ENCODE data around the gene HSPA5.
"Not testable (repeated sequence)": the region's sequence is repeated elsewhere in the genome, so short reads cannot be mapped to it uniquely, and the experiment has no call there.

HSPA5 gene

DNA sequence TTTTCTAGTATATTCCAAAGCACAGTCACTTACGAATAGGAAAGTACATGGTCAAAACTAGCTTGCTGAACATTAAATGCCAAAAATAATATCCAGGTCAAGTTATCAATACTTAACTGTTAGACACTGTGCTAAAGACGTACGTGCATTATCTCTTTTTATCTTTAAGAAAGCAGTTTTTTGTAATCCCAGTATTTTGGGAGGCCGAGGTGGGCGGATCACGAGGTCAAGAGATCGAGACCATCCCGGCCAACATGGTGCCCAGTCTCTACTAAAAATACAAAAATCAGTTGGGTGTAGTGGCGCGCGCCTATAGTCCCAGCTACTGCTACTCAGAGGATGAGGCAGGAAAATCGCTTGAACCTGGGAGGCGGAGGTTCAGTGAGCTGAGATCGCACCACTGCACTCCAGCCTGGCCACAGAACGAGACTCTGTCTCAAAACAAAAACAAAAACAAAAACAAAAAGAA lies 2.7 kb upstream of the HSPA5 start:
- Histone ChIP-seq H3K27me3 (ENCODE audit: control insufficient read depth in 5 of 5, insufficient read depth in 4 of 5, low read length in 5 of 5) (no peaks in the 10 kb centered on the region), H3K36me3 (ENCODE audit: control insufficient read depth in 5 of 5, insufficient read depth in 5 of 5, low read length in 5 of 5) (peaks cover 0 to 7% (median 6%) of the 10 kb centered on the region in 5 donors), H3K27ac (ENCODE audit: low read depth, low read length) (no peak overlapping the region), H3K4me3 (ENCODE audit: low read depth in 1 of 5, low read length in 5 of 5) (no peak overlapping the region), H3K9ac (ENCODE audit: low read length in 5 of 5) (no peak overlapping the region), H3K9me3 (ENCODE audit: control insufficient read depth in 5 of 5, low read length in 5 of 5) (no peaks in the 10 kb centered on the region), H3K4me1 (ENCODE audit: control insufficient read depth in 5 of 5, insufficient read depth in 5 of 5, low read length in 5 of 5) (peaks cover 0 to 30% (median 24%) of the 10 kb centered on the region in 5 donors)

DNA sequence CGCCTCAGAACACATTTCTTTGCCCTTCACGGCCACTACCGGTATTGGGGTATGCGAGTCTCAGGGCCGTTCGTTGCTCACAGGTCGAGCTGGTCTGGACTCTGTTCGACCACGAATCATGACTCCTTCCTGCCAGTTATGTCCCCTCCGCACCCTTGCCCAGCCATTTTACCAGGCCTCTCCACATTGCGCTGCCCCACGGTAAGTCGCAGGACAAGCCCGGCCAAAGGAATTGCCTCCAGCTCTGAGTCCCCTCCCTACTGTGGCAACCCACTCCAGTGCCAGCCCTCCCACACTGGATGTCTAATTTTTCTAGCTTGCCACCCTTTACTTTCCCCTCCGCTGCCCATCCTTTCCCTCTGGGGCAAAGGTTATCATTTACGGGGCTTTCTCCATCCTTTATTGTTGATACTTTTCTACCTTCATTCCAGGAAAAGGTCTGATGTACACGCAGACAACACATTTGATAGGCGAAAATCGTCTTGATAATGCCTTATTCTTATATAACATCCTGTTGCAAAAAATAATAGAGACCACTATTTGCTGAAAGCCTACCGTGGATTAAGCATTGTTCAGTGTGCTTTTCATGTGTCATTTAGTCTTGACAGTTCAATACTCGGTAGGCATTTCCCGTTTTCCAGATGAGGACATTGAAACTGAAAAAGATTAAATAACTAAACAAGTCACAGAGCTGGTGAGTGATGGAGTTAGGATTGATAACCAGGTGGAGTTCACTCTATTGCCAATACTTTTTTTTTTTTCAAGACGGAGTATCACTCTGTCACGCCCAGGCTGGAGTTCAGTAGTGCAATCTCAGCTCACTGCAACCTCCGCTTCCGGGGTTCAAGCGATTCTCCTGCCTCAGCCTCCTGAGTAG lies 958 bp upstream of the HSPA5 start:
- Histone ChIP-seq H3K4me1 (ENCODE audit: control insufficient read depth in 5 of 5, insufficient read depth in 5 of 5, low read length in 5 of 5) (peaks cover 0 to 47% (median 41%) of the 10 kb centered on the region in 5 donors), H3K27me3 (ENCODE audit: control insufficient read depth in 5 of 5, insufficient read depth in 4 of 5, low read length in 5 of 5) (no peaks in the 10 kb centered on the region), H3K9ac (ENCODE audit: low read length in 5 of 5) (peak overlapping the region; percentile 92 to 99 (median 97)), H3K9me3 (ENCODE audit: control insufficient read depth in 5 of 5, low read length in 5 of 5) (no peaks in the 10 kb centered on the region), H3K4me3 (ENCODE audit: low read depth in 1 of 5, low read length in 5 of 5) (peak overlapping the region; percentile 86 to 99 (median 99)), H3K36me3 (ENCODE audit: control insufficient read depth in 5 of 5, insufficient read depth in 5 of 5, low read length in 5 of 5) (peaks cover 9 to 24% (median 23%) of the 10 kb centered on the region in 5 donors), H3K27ac (ENCODE audit: low read depth, low read length) (peak overlapping the region; percentile 98)

DNA sequence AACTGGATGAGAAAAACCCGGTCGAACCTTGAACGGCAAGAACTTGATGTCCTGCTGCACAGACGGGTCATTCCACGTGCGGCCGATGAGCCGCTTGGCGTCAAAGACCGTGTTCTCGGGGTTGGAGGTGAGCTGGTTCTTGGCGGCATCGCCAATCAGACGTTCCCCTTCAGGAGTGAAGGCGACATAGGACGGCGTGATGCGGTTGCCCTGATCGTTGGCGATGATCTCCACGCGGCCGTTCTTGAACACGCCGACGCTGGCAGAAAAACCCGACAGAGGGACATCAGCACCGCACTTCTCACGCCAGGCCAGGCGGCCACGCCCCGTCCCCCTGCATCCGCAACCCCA lies 519 bp downstream of the HSPA5 start:
- no peaks in the 10 kb centered on the region for H3K9me3 ChIP-seq (ENCODE audit: control insufficient read depth in 5 of 5, low read length in 5 of 5)
- no peaks in the 10 kb centered on the region for H3K27me3 ChIP-seq (ENCODE audit: control insufficient read depth in 5 of 5, insufficient read depth in 4 of 5, low read length in 5 of 5)
- H3K9ac ChIP-seq (ENCODE audit: low read length in 5 of 5), result peak overlapping the region; percentile 73 to 99 (median 89)
- H3K4me3 ChIP-seq (ENCODE audit: low read depth in 1 of 5, low read length in 5 of 5), result peak overlapping the region; percentile 86 to 99 (median 96)
- H3K4me1 ChIP-seq (ENCODE audit: control insufficient read depth in 5 of 5, insufficient read depth in 5 of 5, low read length in 5 of 5), result peaks cover 0 to 59% (median 52%) of the 10 kb centered on the region in 5 donors
- H3K36me3 ChIP-seq (ENCODE audit: control insufficient read depth in 5 of 5, insufficient read depth in 5 of 5, low read length in 5 of 5), result peaks cover 24 to 39% (median 31%) of the 10 kb centered on the region in 5 donors
- peak overlapping the region; percentile 98 for H3K27ac ChIP-seq (ENCODE audit: low read depth, low read length)

DNA sequence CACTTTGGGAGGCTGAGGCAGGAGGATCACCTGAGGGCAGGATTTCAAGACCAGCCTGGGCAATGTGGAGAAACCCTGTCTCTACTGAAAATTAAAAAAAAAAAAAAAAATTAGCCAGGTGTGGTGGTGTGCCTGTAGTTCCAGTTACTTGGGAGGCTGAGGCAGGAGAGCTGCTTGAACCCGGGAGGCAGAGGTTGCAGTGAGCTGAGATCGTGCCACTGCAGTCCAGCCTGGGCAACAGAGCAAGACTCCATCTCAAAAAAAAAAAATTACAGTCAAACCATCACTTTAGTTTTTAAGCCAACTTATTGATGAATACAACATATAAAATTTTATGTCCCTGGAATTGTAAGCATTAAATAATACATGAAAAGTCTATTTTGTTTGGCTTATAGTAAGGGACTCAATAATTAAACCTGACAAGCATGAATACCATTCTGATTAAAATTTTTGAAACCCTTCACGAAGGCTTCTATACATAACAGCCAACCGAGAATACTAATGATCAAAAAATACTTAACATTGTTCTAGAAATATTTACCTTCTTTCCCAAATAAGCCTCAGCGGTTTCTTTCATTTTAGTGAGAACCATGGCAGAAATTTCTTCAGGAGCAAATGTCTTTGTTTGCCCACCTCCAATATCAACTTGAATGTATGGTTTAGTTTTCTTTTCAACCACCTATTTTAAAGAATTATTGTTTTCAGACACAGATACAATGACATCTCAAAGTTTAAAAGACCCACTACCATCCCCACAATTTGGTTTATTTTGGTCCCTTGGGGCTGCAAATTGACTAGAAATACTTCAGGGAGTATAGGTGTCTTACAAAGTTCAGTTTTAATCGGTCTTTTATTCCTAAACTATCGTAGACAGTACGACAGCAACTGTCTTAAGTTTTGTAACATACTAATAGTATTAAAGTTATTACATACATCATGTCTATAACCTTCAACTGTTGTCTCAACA lies 1.2 kb downstream of the HSPA5 start:
- peaks cover 0 to 64% (median 59%) of the 10 kb centered on the region in 5 donors for H3K4me1 ChIP-seq (ENCODE audit: control insufficient read depth in 5 of 5, insufficient read depth in 5 of 5, low read length in 5 of 5)
- H3K27me3 ChIP-seq (ENCODE audit: control insufficient read depth in 5 of 5, insufficient read depth in 4 of 5, low read length in 5 of 5), result no peaks in the 10 kb centered on the region
- H3K36me3 ChIP-seq (ENCODE audit: control insufficient read depth in 5 of 5, insufficient read depth in 5 of 5, low read length in 5 of 5), result peaks cover 28 to 46% (median 38%) of the 10 kb centered on the region in 5 donors
- H3K4me3 ChIP-seq (ENCODE audit: low read depth in 1 of 5, low read length in 5 of 5), result peak overlapping the region; percentile 86 to 99 (median 96)
- peak overlapping the region; percentile 73 to 99 (median 89) for H3K9ac ChIP-seq (ENCODE audit: low read length in 5 of 5)
- peak overlapping the region; percentile 98 for H3K27ac ChIP-seq (ENCODE audit: low read depth, low read length)
- H3K9me3 ChIP-seq (ENCODE audit: control insufficient read depth in 5 of 5, low read length in 5 of 5), result no peaks in the 10 kb centered on the region

DNA sequence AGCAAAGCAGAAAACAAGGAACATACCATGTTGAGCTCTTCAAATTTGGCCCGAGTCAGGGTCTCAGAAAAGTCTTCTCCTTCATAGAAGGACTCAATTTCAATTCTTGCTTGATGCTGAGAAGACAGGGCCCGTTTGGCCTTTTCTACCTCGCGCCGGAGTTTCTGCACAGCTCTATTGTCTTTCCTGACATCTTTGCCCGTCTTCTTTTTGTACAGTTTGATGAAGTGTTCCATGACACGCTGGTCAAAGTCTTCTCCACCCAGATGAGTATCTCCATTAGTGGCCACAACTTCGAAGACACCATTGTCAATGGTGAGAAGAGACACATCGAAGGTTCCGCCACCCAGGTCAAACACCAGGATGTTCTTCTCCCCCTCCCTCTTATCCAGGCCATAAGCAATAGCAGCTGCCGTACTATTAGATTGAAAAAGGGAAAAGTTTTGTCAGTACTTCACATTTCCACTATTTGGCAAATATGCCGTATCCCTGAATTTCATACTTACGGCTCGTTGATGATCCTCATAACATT lies 2.2 kb downstream of the HSPA5 start:
- peak overlapping the region in 4 of 5 donors; percentile 44 to 99 (median 90) for H3K4me3 ChIP-seq (ENCODE audit: low read depth in 1 of 5, low read length in 5 of 5)
- peaks cover 28 to 50% (median 42%) of the 10 kb centered on the region in 5 donors for H3K36me3 ChIP-seq (ENCODE audit: control insufficient read depth in 5 of 5, insufficient read depth in 5 of 5, low read length in 5 of 5)
- no peaks in the 10 kb centered on the region for H3K27me3 ChIP-seq (ENCODE audit: control insufficient read depth in 5 of 5, insufficient read depth in 4 of 5, low read length in 5 of 5)
- peak overlapping the region in 3 of 5 donors; percentile 8 to 20 (median 11) for H3K9ac ChIP-seq (ENCODE audit: low read length in 5 of 5)
- peak overlapping the region; percentile 23 for H3K27ac ChIP-seq (ENCODE audit: low read depth, low read length)
- H3K9me3 ChIP-seq (ENCODE audit: control insufficient read depth in 5 of 5, low read length in 5 of 5), result no peaks in the 10 kb centered on the region
- H3K4me1 ChIP-seq (ENCODE audit: control insufficient read depth in 5 of 5, insufficient read depth in 5 of 5, low read length in 5 of 5), result peaks cover 0 to 64% (median 61%) of the 10 kb centered on the region in 5 donors

DNA sequence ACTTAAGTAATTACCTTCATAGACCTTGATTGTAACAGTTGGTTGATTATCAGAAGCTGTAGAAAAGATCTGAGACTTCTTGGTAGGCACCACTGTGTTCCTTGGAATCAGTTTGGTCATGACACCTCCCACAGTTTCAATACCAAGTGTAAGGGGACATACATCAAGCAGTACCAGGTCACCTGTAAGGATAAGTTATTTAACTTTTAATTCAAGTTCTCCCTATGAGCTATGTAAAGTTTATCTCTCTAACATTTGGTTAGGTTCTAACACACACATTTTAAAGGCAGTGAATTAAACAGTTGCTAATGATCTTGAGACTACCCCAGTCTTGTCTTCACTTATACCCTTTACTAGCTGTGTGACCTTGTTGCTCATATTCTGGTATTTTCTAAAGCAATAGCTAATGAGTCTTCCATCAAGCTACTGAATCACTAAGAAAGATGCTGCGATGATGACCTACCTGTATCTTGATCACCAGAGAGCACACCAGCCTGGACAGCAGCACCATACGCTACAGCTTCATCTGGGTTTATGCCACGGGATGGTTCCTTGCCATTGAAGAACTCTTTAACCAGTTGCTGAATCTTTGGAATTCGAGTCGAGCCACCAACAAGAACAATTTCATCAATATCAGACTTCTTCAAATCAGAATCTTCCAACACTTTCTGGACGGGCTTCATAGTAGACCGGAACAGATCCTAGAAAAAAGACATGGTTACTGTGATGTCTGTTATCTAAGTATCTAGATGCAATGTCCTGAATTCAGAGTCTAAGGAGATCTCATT lies 2.8 kb downstream of the HSPA5 start:
- Histone ChIP-seq H3K4me1 (ENCODE audit: control insufficient read depth in 5 of 5, insufficient read depth in 5 of 5, low read length in 5 of 5) (peaks cover 0 to 64% (median 61%) of the 10 kb centered on the region in 5 donors), H3K27me3 (ENCODE audit: control insufficient read depth in 5 of 5, insufficient read depth in 4 of 5, low read length in 5 of 5) (no peaks in the 10 kb centered on the region), H3K9me3 (ENCODE audit: control insufficient read depth in 5 of 5, low read length in 5 of 5) (no peaks in the 10 kb centered on the region), H3K27ac (ENCODE audit: low read depth, low read length) (no peak overlapping the region), H3K9ac (ENCODE audit: low read length in 5 of 5) (peak overlapping the region in 4 of 5 donors; percentile 8 to 39 (median 18)), H3K4me3 (ENCODE audit: low read depth in 1 of 5, low read length in 5 of 5) (peak overlapping the region in 3 of 5 donors; percentile 22 to 86 (median 44)), H3K36me3 (ENCODE audit: control insufficient read depth in 5 of 5, insufficient read depth in 5 of 5, low read length in 5 of 5) (peaks cover 28 to 56% (median 48%) of the 10 kb centered on the region in 5 donors)

DNA sequence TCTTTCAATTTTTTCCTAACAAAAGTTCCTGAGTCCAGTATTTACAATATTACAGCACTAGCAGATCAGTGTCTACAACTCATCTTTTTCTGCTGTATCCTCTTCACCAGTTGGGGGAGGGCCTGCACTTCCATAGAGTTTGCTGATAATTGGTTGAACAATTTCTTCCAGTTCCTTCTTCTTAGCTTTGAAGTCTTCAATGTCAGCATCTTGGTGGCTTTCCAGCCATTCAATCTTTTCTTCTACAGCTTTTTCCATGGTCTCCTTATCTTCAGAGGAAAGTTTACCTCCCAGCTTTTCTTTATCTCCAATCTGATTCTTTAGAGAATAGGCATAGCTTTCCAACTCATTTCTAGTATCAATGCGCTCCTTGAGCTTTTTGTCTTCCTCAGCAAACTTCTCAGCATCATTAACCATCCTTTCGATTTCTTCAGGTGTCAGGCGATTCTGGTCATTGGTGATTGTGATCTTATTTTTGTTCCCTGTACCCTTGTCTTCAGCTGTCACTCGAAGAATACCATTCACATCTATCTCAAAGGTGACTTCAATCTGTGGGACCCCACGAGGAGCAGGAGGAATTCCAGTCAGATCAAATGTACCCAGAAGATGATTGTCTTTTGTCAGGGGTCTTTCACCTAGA lies 4.5 kb downstream of the HSPA5 start:
- H3K27me3 ChIP-seq (ENCODE audit: control insufficient read depth in 5 of 5, insufficient read depth in 4 of 5, low read length in 5 of 5); H3K27ac ChIP-seq (ENCODE audit: low read depth, low read length); H3K4me3 ChIP-seq (ENCODE audit: low read depth in 1 of 5, low read length in 5 of 5); H3K9me3 ChIP-seq (ENCODE audit: control insufficient read depth in 5 of 5, low read length in 5 of 5): not testable (repeated sequence)
- Histone ChIP-seq H3K4me1 (ENCODE audit: control insufficient read depth in 5 of 5, insufficient read depth in 5 of 5, low read length in 5 of 5) (peaks cover 0 to 56% (median 52%) of the 10 kb centered on the region in 5 donors), H3K36me3 (ENCODE audit: control insufficient read depth in 5 of 5, insufficient read depth in 5 of 5, low read length in 5 of 5) (peaks cover 28 to 62% (median 54%) of the 10 kb centered on the region in 5 donors), H3K9ac (ENCODE audit: low read length in 5 of 5) (peak overlapping the region in 2 of 5 donors; percentile 3 to 26)

DNA sequence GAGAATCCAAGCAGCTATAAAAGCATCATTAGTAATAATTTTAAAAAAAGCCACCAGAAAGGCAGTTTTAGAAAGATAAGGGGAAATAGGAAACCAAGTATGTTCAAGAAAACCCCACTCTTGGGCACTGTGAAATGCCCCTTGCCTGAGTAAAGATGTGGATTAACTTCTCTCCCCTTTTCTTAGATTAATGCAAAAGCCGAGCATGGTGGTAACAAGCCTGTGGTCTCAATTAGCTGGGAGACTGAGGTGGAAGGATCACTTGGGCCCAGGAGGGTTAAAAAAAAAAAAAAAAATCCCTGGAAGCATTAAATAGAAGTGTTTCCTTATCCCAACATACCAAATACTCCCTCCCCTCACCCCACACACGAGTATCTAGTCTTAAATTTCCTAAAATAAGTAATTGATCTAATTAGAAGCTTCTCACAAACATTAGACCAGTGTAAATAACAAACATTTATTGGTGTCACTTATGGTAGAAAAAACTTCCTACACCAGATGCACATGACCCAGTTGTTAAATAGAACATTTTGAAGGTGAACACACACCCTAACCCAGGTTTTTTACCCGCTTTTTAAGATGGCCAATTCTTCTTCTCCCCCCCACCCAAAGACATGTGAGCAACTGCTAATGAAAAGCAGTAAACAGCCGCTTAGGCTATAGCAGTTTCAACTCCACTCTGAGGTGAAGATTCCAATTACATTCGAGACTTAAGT lies 5.2 kb downstream of the HSPA5 start:
- Histone ChIP-seq H3K9ac (ENCODE audit: low read length in 5 of 5) (peak overlapping the region in 3 of 5 donors; percentile 19 to 56 (median 39)), H3K4me1 (ENCODE audit: control insufficient read depth in 5 of 5, insufficient read depth in 5 of 5, low read length in 5 of 5) (peaks cover 0 to 53% (median 52%) of the 10 kb centered on the region in 5 donors)

More for the DNA sequence above, 5.2 kb downstream of the HSPA5 start:
- H3K9me3 ChIP-seq (ENCODE audit: control insufficient read depth in 5 of 5, low read length in 5 of 5), result no peaks in the 10 kb centered on the region
- no peaks in the 10 kb centered on the region for H3K27me3 ChIP-seq (ENCODE audit: control insufficient read depth in 5 of 5, insufficient read depth in 4 of 5, low read length in 5 of 5)
- peaks cover 28 to 66% (median 54%) of the 10 kb centered on the region in 5 donors for H3K36me3 ChIP-seq (ENCODE audit: control insufficient read depth in 5 of 5, insufficient read depth in 5 of 5, low read length in 5 of 5)
- H3K4me3 ChIP-seq (ENCODE audit: low read depth in 1 of 5, low read length in 5 of 5), result no peak overlapping the region
- H3K27ac ChIP-seq (ENCODE audit: low read depth, low read length), result no peak overlapping the region

Data from subcutaneous abdominal adipose tissue (tissue), 5 donors.